IMR-90 (cell line): ENCODE data around the gene TOGARAM1. TPM values are rescaled to one million over a fixed set of nuclear protein-coding genes. Genes with fewer than 3 reads are reported as not detected.
A peak's percentile ranks its signal among the peaks of the same experiment; 100 is the strongest.

Source experiments
- ATAC-seq: fragments of 200-7000 bp; cut with Tn5 transposase; 2 replicates; pipeline ENCODE4 v1.9.1; 2020; ENCODE audit warnings: low read depth, mild to moderate bottlenecking, moderate library complexity
- BruUV-seq: library from RNA; stranded (reverse); fragments of 400-500 nt; replicated peaks from 2 replicates; lab custom pipeline; 2021; lab: Mats Ljungman, UMichigan
- CTCF ChIA-PET: fragments of 300-600 bp; formaldehyde crosslinking; extraction: SDS; loops from one replicate; lab custom pipeline; 2021; ENCODE audit warnings: antibody characterized with exemption; lab: Yijun Ruan, JAX
- POLR2A ChIA-PET: fragments of 300-600 bp; sonication (Branson Sonifier 250); formaldehyde crosslinking; loops from one replicate; lab custom pipeline; 2022; ENCODE audit warnings: antibody characterized with exemption; ENCODE audit not compliant: unreplicated experiment; lab: Charles Lee
- DNase-seq: peaks from one replicate; pipeline ENCODE4 v3.0.0; 2013
- H2AFZ ChIP-seq: replicated peaks from 2 replicates; pipeline ENCODE3; 2013; ENCODE audit warnings: low read length, mild to moderate bottlenecking; ENCODE audit not compliant: poor library complexity
- H2AK5ac ChIP-seq: 2 replicates; pipeline ENCODE4 v1.6.1; 2013; ENCODE audit warnings: low read depth, low read length, inconsistent platforms
- H2AK9ac ChIP-seq: replicated peaks from 2 replicates; pipeline ENCODE3; 2013; ENCODE audit warnings: mild to moderate bottlenecking, low read depth, low read length, moderate library complexity; ENCODE audit not compliant: poor library complexity
- H2BK120ac ChIP-seq: 2 replicates; pipeline ENCODE4 v1.6.1; 2013; ENCODE audit warnings: low read depth, low read length, inconsistent platforms
- H2BK15ac ChIP-seq: 3 replicates; pipeline ENCODE4 v1.6.1; 2013; ENCODE audit warnings: low read depth, low read length, inconsistent platforms
- H2BK20ac ChIP-seq: 2 replicates; pipeline ENCODE4 v1.6.1; 2013; ENCODE audit warnings: low read depth, mild to moderate bottlenecking, inconsistent platforms, low read length, moderate library complexity
- H2BK5ac ChIP-seq: 2 replicates; pipeline ENCODE4 v1.6.1; 2013; ENCODE audit warnings: mild to moderate bottlenecking, low read depth, low read length, inconsistent platforms; ENCODE audit not compliant: poor library complexity, severe bottlenecking
- H3K14ac ChIP-seq: replicated peaks from 2 replicates; pipeline ENCODE4 v1.6.1; 2013; ENCODE audit warnings: low read depth, low read length, inconsistent platforms
- H3K18ac ChIP-seq: 2 replicates; pipeline ENCODE4 v1.6.1; 2013; ENCODE audit warnings: low read depth, low read length, control low read depth
- H3K23ac ChIP-seq: 2 replicates; pipeline ENCODE4 v1.6.1; 2013; ENCODE audit warnings: low read depth, low read length, inconsistent platforms
- H3K27ac ChIP-seq: 2 replicates; pipeline ENCODE4 v1.5.1; 2013; ENCODE audit warnings: mild to moderate bottlenecking, control low read depth, low read length; ENCODE audit not compliant: insufficient read depth
- H3K27me3 ChIP-seq: 2 replicates; pipeline ENCODE4 v1.6.1; 2013; ENCODE audit warnings: low read length; ENCODE audit not compliant: control insufficient read depth, insufficient read depth
- H3K36me3 ChIP-seq: 2 replicates; pipeline ENCODE4 v1.6.1; 2013; ENCODE audit warnings: low read length, mixed read lengths; ENCODE audit not compliant: control insufficient read depth, insufficient read depth
- H3K4ac ChIP-seq: 2 replicates; pipeline ENCODE4 v1.6.1; 2013; ENCODE audit warnings: low read depth, low read length, inconsistent platforms
- H3K4me1 ChIP-seq: 2 replicates; pipeline ENCODE4 v1.6.1; 2013; ENCODE audit warnings: low read length, mixed read lengths; ENCODE audit not compliant: control insufficient read depth, insufficient read depth
- H3K4me2 ChIP-seq: 2 replicates; pipeline ENCODE4 v1.6.1; 2013; ENCODE audit warnings: low read depth, mild to moderate bottlenecking, control low read depth, low read length, moderate library complexity
- H3K4me3 ChIP-seq: 2 replicates; pipeline ENCODE4 v1.5.1; 2013; ENCODE audit warnings: low read depth, mild to moderate bottlenecking, control low read depth, low read length, moderate library complexity; ENCODE audit not compliant: insufficient read depth
- H3K56ac ChIP-seq: 2 replicates; pipeline ENCODE4 v1.6.1; 2013; ENCODE audit warnings: low read length, inconsistent platforms; ENCODE audit not compliant: insufficient read depth; ENCODE audit errors: extremely low read depth
- H3K79me1 ChIP-seq, 2 experiments: 2 replicates each; pipeline ENCODE4 v1.6.1; 2013; ENCODE audit warnings: low read length in 2 of 2, inconsistent platforms in 1 of 2, low read depth in 1 of 2
- H3K9ac ChIP-seq: 2 replicates; pipeline ENCODE4 v1.6.1; 2013; ENCODE audit warnings: low read depth, low read length, control low read depth
- H3K9me1 ChIP-seq: 2 replicates; pipeline ENCODE4 v1.6.1; 2013; ENCODE audit warnings: low read length, inconsistent platforms; ENCODE audit not compliant: insufficient read depth
- H3K9me3 ChIP-seq: 2 replicates; pipeline ENCODE4 v1.6.1; 2013; ENCODE audit warnings: low read length; ENCODE audit not compliant: control insufficient read depth, insufficient read depth
- H4K20me1 ChIP-seq: 2 replicates; pipeline ENCODE4 v1.6.1; 2013; ENCODE audit warnings: low read length, inconsistent platforms; ENCODE audit not compliant: insufficient read depth
- H4K5ac ChIP-seq: 2 replicates; pipeline ENCODE4 v1.6.1; 2013; ENCODE audit warnings: mild to moderate bottlenecking, low read depth, low read length, control low read depth
- H4K8ac ChIP-seq, 2 experiments: 2 replicates each; pipeline ENCODE4 v1.6.1; 2013; ENCODE audit warnings: low read depth in 2 of 2, low read length in 2 of 2, control low read depth in 1 of 2, inconsistent platforms in 1 of 2
- H4K91ac ChIP-seq: 2 replicates; pipeline ENCODE4 v1.6.1; 2013; ENCODE audit warnings: low read depth, low read length, inconsistent platforms; ENCODE audit not compliant: insufficient read depth
- BHLHE40 ChIP-seq: fragments of 150-350 bp; IDR thresholded peaks from 2 replicates; pipeline ENCODE4 v1.6.1; 2016; ENCODE audit warnings: mild to moderate bottlenecking, low read depth, low read length
- CEBPB ChIP-seq: IDR thresholded peaks from 2 replicates; pipeline ENCODE4 v1.6.1; 2012; ENCODE audit warnings: low read depth, low read length, improper control_type of control experiment
- CHD1 ChIP-seq: IDR thresholded peaks from 2 replicates; pipeline ENCODE4 v1.6.1; 2012; ENCODE audit warnings: low read depth, low read length, improper control_type of control experiment
- FOS ChIP-seq: fragments of 150-350 bp; IDR thresholded peaks from 2 replicates; pipeline ENCODE4 v1.6.1; 2016; ENCODE audit warnings: low read depth, low read length
- MAFK ChIP-seq: IDR thresholded peaks from 2 replicates; pipeline ENCODE4 v1.6.1; 2012; ENCODE audit warnings: low read depth, low read length, improper control_type of control experiment
- MAZ ChIP-seq: IDR thresholded peaks from 2 replicates; pipeline ENCODE4 v1.6.1; 2012; ENCODE audit warnings: low read depth, mild to moderate bottlenecking, low read length, improper control_type of control experiment, moderate library complexity, borderline replicate concordance
- MXI1 ChIP-seq: IDR thresholded peaks from 2 replicates; pipeline ENCODE4 v1.6.1; 2012; ENCODE audit warnings: low read depth, mild to moderate bottlenecking, low read length, moderate library complexity, borderline replicate concordance
- NFE2L2 ChIP-seq: fragments of 150-350 bp; IDR thresholded peaks from 2 replicates; pipeline ENCODE4 v1.6.1; 2016; ENCODE audit warnings: low read depth, mild to moderate bottlenecking, low read length
- POLR2A ChIP-seq: IDR thresholded peaks from 2 replicates; pipeline ENCODE4 v1.6.1; 2012; ENCODE audit warnings: mild to moderate bottlenecking, low read depth, low read length
- RAD21 ChIP-seq: IDR thresholded peaks from 2 replicates; pipeline ENCODE4 v1.6.1; 2012; ENCODE audit warnings: low read length, improper control_type of control experiment
- RCOR1 ChIP-seq: IDR thresholded peaks from 2 replicates; pipeline ENCODE4 v1.6.1; 2012; ENCODE audit warnings: mild to moderate bottlenecking, low read length, improper control_type of control experiment; ENCODE audit not compliant: insufficient replicate concordance
- RFX5 ChIP-seq: IDR thresholded peaks from 2 replicates; pipeline ENCODE4 v1.8.0; 2012; ENCODE audit warnings: low read depth, mild to moderate bottlenecking, low read length, moderate library complexity
- SMC3 ChIP-seq: fragments of 150-350 bp; IDR thresholded peaks from 2 replicates; pipeline ENCODE4 v1.6.1; 2016; ENCODE audit warnings: low read depth, mild to moderate bottlenecking, antibody characterized with exemption, low read length, moderate library complexity
- WGBS, 2 experiments: methylation state at CpG; one replicate each; pipeline versions ENCODE4 v1.1.5 to v1.1.7; 2013; ENCODE audit warnings: missing lambda C conversion rate in 2 of 2; ENCODE audit not compliant: insufficient read length in 1 of 2; ENCODE audit errors: extremely low coverage in 2 of 2; 5-methylcytosine and 5-hydroxymethylcytosine counted together
- dilution Hi-C: fragments of 300-500 bp; cut with HindIII; formaldehyde crosslinking; loops from one replicate; pipeline ENCODE4 v1.14.3; 2018; ENCODE audit warnings: low sequenced_read_pairs; ENCODE audit not compliant: unreplicated experiment
- in situ Hi-C: fragments of 300-500 bp; cut with MboI; formaldehyde crosslinking; loops from 3 replicates; pipeline ENCODE4 v1.14.3; 2019; ENCODE audit warnings: low sequenced_read_pairs, inconsistent platforms, mixed read lengths
- intact Hi-C: fragments of 100-400 bp; cut with micrococcal nuclease; formaldehyde crosslinking; loops from 2 replicates; pipeline ENCODE4 v1.10.0; 2022
- polyA plus RNA-seq, 3 experiments: library from polyadenylated mRNA; depleted of rRNA; stranded (reverse); fragments of >200 nt; gene quantifications; 2 replicates each; pipeline ENCODE4 v1.2.3, GENCODE V29; 2012; ENCODE audit warnings: low replicate concordance in 1 of 3
- total RNA-seq: library from RNA; depleted of rRNA; stranded (reverse); fragments of >200 nt; gene quantifications from 2 replicates; pipeline ENCODE4 v1.2.3, GENCODE V29; 2012
- TF ChIP-seq, protein P1 (sequence below): fragments of 150-350 bp; IDR thresholded peaks from 2 replicates; pipeline ENCODE4 v1.6.1; 2016; ENCODE audit warnings: low read depth, mild to moderate bottlenecking, low read length, moderate library complexity, borderline replicate concordance
- TF ChIP-seq, protein P2 (sequence below): conservative IDR thresholded peaks from 2 replicates; pipeline ENCODE4 v1.5.1; 2012; ENCODE audit warnings: mild to moderate bottlenecking, low read depth, low read length, improper control_type of control experiment
- TF ChIP-seq, protein P3 (sequence below): fragments of 150-350 bp; IDR thresholded peaks from 2 replicates; pipeline ENCODE4 v1.6.1; 2017; ENCODE audit warnings: mild to moderate bottlenecking, antibody characterized with exemption, low read length, low read depth

Gene TOGARAM1
- total and polyA plus RNA-seq, 2 of the 4 experiments (the other 2 are of a cell fraction), result 3.1 to 13.4 TPM

DNA sequence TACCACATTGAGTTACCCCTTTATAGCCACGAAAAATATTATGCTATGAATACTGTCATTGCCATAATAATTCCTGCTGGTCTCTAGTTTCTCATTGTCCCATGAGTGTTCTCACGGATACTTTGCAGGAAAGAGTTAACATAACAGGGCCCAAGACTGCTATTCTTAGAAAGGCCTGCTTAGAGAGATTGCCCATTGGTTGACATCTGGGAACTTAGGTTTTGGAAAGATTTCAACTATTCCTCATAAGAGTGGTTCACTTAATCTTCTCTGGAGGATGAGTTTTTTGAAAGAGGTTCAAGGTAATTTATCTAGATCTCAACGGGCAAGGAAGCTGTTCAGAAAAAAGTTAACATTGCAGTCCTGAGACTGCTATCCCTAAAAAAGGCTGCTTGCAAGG is 103.5 kb downstream of the TOGARAM1 start:
- no peak overlapping the region for H2BK20ac ChIP-seq
- H3K9me3 ChIP-seq, result no peaks in the 10 kb centered on the region
- no peak overlapping the region for H3K9ac ChIP-seq
- no peak overlapping the region for H2AK9ac ChIP-seq
- DNase-seq (peak; percentile 23), ATAC-seq (no peak)
- POLR2A ChIA-PET, result no interaction called here
- no peak overlapping the region for H3K4ac ChIP-seq
- H3K79me1 ChIP-seq, result peaks cover 0 to 9% of the 10 kb centered on the region in 2 experiments; a peak in 3 of 4 replicates
- H2BK15ac ChIP-seq, result no peak overlapping the region
- no peak overlapping the region for H4K91ac ChIP-seq
- no peak overlapping the region for H3K4me2 ChIP-seq
- no peak overlapping the region for H2AK5ac ChIP-seq
- no TSS peak for BruUV-seq
- H2BK5ac ChIP-seq, result no peak overlapping the region
- no peak overlapping the region for H3K4me3 ChIP-seq
- no peak overlapping the region for H3K18ac ChIP-seq
- in situ Hi-C loops (no loop called here), dilution Hi-C loops (no loop called here), intact Hi-C loops (loop anchor here (5.0 kb wide), 1 partner anchor 38 kb away; no protein-coding TSS in a partner anchor)
- no peak overlapping the region for H3K27ac ChIP-seq
- no peaks in the 10 kb centered on the region for H3K27me3 ChIP-seq
- no peak overlapping the region for H3K14ac ChIP-seq
- no peak overlapping the region for H3K56ac ChIP-seq
- H3K9me1 ChIP-seq, result no peaks in the 10 kb centered on the region
- 60% methylated on average over 2 of the region's 3 CpGs; no CpG with 5 or more reads in 1 of the 2 experiments for WGBS, 2 experiments
- no peaks in the 10 kb centered on the region for H4K20me1 ChIP-seq
- no peak overlapping the region for H3K23ac ChIP-seq
- H3K4me1 ChIP-seq, result no peaks in the 10 kb centered on the region
- H4K5ac ChIP-seq, result no peak overlapping the region
- no peak overlapping the region for H2AFZ ChIP-seq
- H4K8ac ChIP-seq, result no peak overlapping the region
- CTCF ChIA-PET, result interaction anchor here (0.9 kb wide), 1 partner anchor 8 kb away, joined by 4 read pairs; no protein-coding TSS in a partner anchor
- no peak for TF ChIP-seq FOS
- no peak for TF ChIP-seq MAFK
- no peak for TF ChIP-seq RCOR1
- no peak for TF ChIP-seq RFX5
- TF ChIP-seq MAZ, result no peak
- TF ChIP-seq NFE2L2, result no peak
- TF ChIP-seq MXI1, result no peak
- no peak for TF ChIP-seq BHLHE40
- TF ChIP-seq RAD21, result no peak
- TF ChIP-seq POLR2A, result no peak
- no peak for TF ChIP-seq CHD1
- TF ChIP-seq SMC3, result no peak
- TF ChIP-seq, protein P1, sequence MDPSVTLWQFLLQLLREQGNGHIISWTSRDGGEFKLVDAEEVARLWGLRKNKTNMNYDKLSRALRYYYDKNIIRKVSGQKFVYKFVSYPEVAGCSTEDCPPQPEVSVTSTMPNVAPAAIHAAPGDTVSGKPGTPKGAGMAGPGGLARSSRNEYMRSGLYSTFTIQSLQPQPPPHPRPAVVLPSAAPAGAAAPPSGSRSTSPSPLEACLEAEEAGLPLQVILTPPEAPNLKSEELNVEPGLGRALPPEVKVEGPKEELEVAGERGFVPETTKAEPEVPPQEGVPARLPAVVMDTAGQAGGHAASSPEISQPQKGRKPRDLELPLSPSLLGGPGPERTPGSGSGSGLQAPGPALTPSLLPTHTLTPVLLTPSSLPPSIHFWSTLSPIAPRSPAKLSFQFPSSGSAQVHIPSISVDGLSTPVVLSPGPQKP, result no peak
- no peak for TF ChIP-seq CEBPB
- TF ChIP-seq, protein P2, sequence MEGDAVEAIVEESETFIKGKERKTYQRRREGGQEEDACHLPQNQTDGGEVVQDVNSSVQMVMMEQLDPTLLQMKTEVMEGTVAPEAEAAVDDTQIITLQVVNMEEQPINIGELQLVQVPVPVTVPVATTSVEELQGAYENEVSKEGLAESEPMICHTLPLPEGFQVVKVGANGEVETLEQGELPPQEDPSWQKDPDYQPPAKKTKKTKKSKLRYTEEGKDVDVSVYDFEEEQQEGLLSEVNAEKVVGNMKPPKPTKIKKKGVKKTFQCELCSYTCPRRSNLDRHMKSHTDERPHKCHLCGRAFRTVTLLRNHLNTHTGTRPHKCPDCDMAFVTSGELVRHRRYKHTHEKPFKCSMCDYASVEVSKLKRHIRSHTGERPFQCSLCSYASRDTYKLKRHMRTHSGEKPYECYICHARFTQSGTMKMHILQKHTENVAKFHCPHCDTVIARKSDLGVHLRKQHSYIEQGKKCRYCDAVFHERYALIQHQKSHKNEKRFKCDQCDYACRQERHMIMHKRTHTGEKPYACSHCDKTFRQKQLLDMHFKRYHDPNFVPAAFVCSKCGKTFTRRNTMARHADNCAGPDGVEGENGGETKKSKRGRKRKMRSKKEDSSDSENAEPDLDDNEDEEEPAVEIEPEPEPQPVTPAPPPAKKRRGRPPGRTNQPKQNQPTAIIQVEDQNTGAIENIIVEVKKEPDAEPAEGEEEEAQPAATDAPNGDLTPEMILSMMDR, result no peak
- TF ChIP-seq, protein P3, sequence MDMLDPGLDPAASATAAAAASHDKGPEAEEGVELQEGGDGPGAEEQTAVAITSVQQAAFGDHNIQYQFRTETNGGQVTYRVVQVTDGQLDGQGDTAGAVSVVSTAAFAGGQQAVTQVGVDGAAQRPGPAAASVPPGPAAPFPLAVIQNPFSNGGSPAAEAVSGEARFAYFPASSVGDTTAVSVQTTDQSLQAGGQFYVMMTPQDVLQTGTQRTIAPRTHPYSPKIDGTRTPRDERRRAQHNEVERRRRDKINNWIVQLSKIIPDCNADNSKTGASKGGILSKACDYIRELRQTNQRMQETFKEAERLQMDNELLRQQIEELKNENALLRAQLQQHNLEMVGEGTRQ, result no peak
- no peak overlapping the region for H2BK120ac ChIP-seq
- 0 out of 2 replicates have a peak, but pooled peaks cover 1% of the 10 kb centered on the region for H3K36me3 ChIP-seq
